Neural progenitor cell (in vitro differentiated cells): Measurements from ENCODE around the gene ATP11A. TPM values are rescaled to one million over a fixed set of nuclear protein-coding genes. Genes with fewer than 3 reads are reported as not detected.

Experiments used
- DNase-seq: peaks from one replicate; pipeline ENCODE4 v3.0.0-alpha.2; 2016; ENCODE audit warnings: low spot score
- H2AFZ ChIP-seq: fragments of 200-600 bp; sonication (generic); replicated peaks from 2 replicates; pipeline ENCODE4 v1.6.1; 2016; ENCODE audit warnings: antibody characterized with exemption
- H3F3A ChIP-seq: fragments of 200-600 bp; sonication (generic); 2 replicates; pipeline ENCODE4 v1.6.1; 2016; ENCODE audit warnings: antibody characterized with exemption, low read depth
- H3K27ac ChIP-seq: fragments of 200-600 bp; sonication (generic); 2 replicates; pipeline ENCODE4 v1.5.1; 2016; ENCODE audit warnings: mild to moderate bottlenecking
- H3K27me3 ChIP-seq: fragments of 200-600 bp; sonication (generic); 2 replicates; pipeline ENCODE4 v1.6.1; 2016; ENCODE audit warnings: mild to moderate bottlenecking, moderate library complexity
- H3K36me3 ChIP-seq: fragments of 200-600 bp; sonication (generic); 2 replicates; pipeline ENCODE4 v1.5.1; 2016
- H3K4me1 ChIP-seq: fragments of 200-600 bp; sonication (generic); 2 replicates; pipeline ENCODE4 v1.6.1; 2016; ENCODE audit warnings: mixed run types
- H3K4me2 ChIP-seq: fragments of 200-600 bp; sonication (generic); 2 replicates; pipeline ENCODE4 v1.6.1; 2016
- H3K4me3 ChIP-seq: fragments of 200-600 bp; sonication (generic); 2 replicates; pipeline ENCODE4 v1.5.1; 2016
- H3K79me2 ChIP-seq: fragments of 200-600 bp; sonication (generic); 2 replicates; pipeline ENCODE4 v1.6.1; 2016; ENCODE audit warnings: low read depth
- H3K9ac ChIP-seq: fragments of 200-600 bp; sonication (generic); 2 replicates; pipeline ENCODE4 v1.6.1; 2016
- H3K9me3 ChIP-seq: fragments of 200-600 bp; sonication (generic); 2 replicates; pipeline ENCODE4 v1.5.1; 2016; ENCODE audit warnings: low read depth
- H4K20me1 ChIP-seq: fragments of 200-600 bp; sonication (generic); 2 replicates; pipeline ENCODE4 v1.6.1; 2016; ENCODE audit warnings: low read depth
- H3K27ac Mint-ChIP-seq: 3 replicates; pipeline ENCODE4 v1.8.0; 2021; ENCODE audit warnings: mixed read lengths
- H3K27me3 Mint-ChIP-seq: 2 replicates; pipeline ENCODE4 v1.8.0; 2022; ENCODE audit warnings: low read depth, mild to moderate bottlenecking, inconsistent platforms, moderate library complexity, mixed read lengths; ENCODE audit not compliant: insufficient read depth
- H3K36me3 Mint-ChIP-seq: 3 replicates; pipeline ENCODE4 v1.8.0; 2021; ENCODE audit warnings: mixed read lengths
- H3K4me1 Mint-ChIP-seq: 3 replicates; pipeline ENCODE4 v1.8.0; 2021; ENCODE audit warnings: mixed read lengths
- H3K4me3 Mint-ChIP-seq: 3 replicates; pipeline ENCODE4 v1.8.0; 2021; ENCODE audit warnings: mild to moderate bottlenecking, moderate library complexity, mixed read lengths
- H3K9me3 Mint-ChIP-seq: 3 replicates; pipeline ENCODE4 v1.8.0; 2020; ENCODE audit warnings: mixed read lengths
- CTCF ChIP-seq: fragments of 200-600 bp; sonication (generic); IDR thresholded peaks from 2 replicates; pipeline ENCODE4 v1.5.1; 2017; ENCODE audit warnings: antibody characterized with exemption, mild to moderate bottlenecking
- EZH2 ChIP-seq: fragments of 200-600 bp; sonication (generic); IDR thresholded peaks from 2 replicates; pipeline ENCODE4 v1.6.1; 2017; ENCODE audit warnings: antibody characterized with exemption, mild to moderate bottlenecking, moderate library complexity
- EZH2phosphoT487 ChIP-seq: fragments of 200-600 bp; sonication (generic); IDR thresholded peaks from 2 replicates; pipeline ENCODE4 v1.6.1; 2017; ENCODE audit warnings: antibody characterized with exemption
- total RNA-seq: library from RNA; depleted of rRNA; stranded (reverse); fragments of >200 nt; gene quantifications from 2 replicates; pipeline ENCODE4 v1.2.3, GENCODE V29; 2015; ENCODE audit warnings: low replicate concordance

ATP11A gene
- total RNA-seq, 1 donor from 2014 or later, result 12.6 TPM

DNA sequence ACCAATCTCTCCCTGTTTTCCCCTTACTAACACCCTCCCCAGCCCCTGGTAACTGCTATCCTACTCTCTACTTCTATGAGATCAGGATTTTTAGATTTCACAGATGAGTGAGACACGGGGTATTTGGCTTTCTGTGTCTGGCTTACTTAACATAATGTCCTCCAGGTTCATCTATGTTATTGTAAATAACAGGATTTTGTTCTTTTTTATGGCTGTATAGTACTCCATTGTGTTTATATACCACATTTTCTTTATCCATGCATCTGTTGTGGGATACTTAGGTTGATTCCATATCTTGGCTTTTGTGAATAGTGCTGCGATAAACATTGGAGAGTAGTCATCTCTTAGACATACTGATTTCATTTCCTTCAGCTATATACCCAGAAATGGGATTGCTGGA, 28.5 kb upstream of the ATP11A start:
- no peaks in the 10 kb centered on the region for H3K9me3 ChIP-seq
- H2AFZ ChIP-seq, result no peak overlapping the region
- peaks cover 5% of the 10 kb centered on the region for H3F3A ChIP-seq
- no peak overlapping the region for H3K4me2 ChIP-seq
- no peak overlapping the region for H3K27ac ChIP-seq
- no peak overlapping the region for H3K9ac ChIP-seq
- peaks cover 2% of the 10 kb centered on the region for H3K27me3 Mint-ChIP-seq
- H3K9me3 Mint-ChIP-seq, result no peaks in the 10 kb centered on the region
- H3K4me3 ChIP-seq, result no peak overlapping the region
- no peak for TF ChIP-seq EZH2phosphoT487
- no peak for TF ChIP-seq EZH2
- peaks cover 9% of the 10 kb centered on the region for H3K4me1 Mint-ChIP-seq
- no peaks in the 10 kb centered on the region for H3K27me3 ChIP-seq
- DNase-seq, result no peak
- no peaks in the 10 kb centered on the region for H4K20me1 ChIP-seq
- no peak overlapping the region for H3K27ac Mint-ChIP-seq
- no peaks in the 10 kb centered on the region for H3K36me3 Mint-ChIP-seq
- H3K4me3 Mint-ChIP-seq, result no peak overlapping the region
- no peaks in the 10 kb centered on the region for H3K36me3 ChIP-seq
- no peaks in the 10 kb centered on the region for H3K79me2 ChIP-seq
- no peaks in the 10 kb centered on the region for H3K4me1 ChIP-seq

DNA sequence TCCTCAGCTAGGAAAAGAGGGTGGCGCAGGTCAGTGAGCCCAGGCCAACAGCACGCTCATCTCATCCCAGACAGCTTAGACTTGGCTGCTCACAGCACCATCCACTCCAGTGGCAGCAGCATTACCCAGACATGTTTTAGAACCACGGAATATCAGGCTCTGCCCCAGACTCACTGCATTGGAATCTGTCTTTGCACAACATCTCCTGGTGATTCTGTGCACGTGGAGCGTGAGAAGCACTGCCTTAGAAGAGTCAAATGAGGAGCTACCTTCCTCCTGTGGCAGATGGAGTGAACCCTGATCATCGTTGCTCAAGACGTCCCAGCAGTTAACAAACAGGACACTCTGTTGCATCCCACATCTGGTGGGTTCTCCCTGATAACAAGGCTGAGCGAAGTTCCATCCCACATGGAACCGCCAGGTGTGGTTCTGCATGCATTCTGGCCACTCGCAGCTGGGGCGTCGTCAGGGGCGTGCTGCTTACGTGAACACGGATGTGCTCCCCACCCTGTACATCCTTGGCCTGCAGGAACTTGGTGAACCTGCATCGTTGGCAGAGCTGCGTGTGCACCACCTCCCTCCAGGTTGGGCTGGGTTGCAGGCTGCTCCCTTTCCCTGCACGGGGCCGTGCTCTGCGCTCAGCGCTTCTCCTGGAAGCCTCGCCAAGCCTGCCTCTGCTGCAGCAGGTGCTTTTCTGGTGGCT, 25.2 kb upstream of the ATP11A start:
- Histone ChIP-seq H3K27me3 (no peaks in the 10 kb centered on the region), H3F3A (peaks cover 10% of the 10 kb centered on the region), H3K9ac (no peak overlapping the region), H3K27ac (no peak overlapping the region), H3K79me2 (no peaks in the 10 kb centered on the region), H3K9me3 (no peaks in the 10 kb centered on the region), H3K4me2 (no peak overlapping the region), H3K36me3 (no peaks in the 10 kb centered on the region), H4K20me1 (no peaks in the 10 kb centered on the region), H2AFZ (no peak overlapping the region), H3K4me3 (no peak overlapping the region), H3K4me1 (peaks cover 4% of the 10 kb centered on the region)
- H3K36me3 Mint-ChIP-seq, result no peaks in the 10 kb centered on the region
- no peak overlapping the region for H3K27ac Mint-ChIP-seq
- no peaks in the 10 kb centered on the region for H3K27me3 Mint-ChIP-seq
- TF ChIP-seq EZH2phosphoT487 (no peak), CTCF (no peak), EZH2 (no peak)
- no peak overlapping the region for H3K4me3 Mint-ChIP-seq
- peaks cover 2% of the 10 kb centered on the region for H3K4me1 Mint-ChIP-seq
- no peaks in the 10 kb centered on the region for H3K9me3 Mint-ChIP-seq
- DNase-seq, result no peak

DNA sequence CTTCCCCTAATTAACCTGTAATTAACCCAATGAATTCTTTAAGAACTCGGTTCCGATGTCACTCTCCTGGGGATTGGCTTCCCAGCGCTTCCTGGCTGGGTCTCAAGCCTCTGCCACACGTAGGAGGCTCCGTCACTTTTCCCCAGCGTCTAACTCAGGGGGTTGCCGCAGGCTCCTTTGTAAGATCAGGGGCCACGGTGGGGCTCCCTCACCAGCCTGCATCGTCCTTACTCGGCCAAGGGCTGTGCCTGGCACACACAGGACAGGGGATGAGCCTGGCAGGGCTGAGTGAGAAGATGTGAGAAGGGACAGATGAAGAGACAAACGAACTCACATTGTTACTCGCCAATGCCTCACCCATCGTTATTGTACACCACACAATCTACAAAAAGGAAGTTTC, 20.9 kb upstream of the ATP11A start:
- H3K4me1 Mint-ChIP-seq, result peaks cover 18% of the 10 kb centered on the region
- no peak overlapping the region for H3K4me3 ChIP-seq
- no peak overlapping the region for H3K27ac Mint-ChIP-seq

More for the DNA sequence above, 20.9 kb upstream of the ATP11A start:
- Mint-ChIP-seq H3K4me3 (peak overlapping the region; percentile 23), H3K9me3 (no peaks in the 10 kb centered on the region), H3K27me3 (no peaks in the 10 kb centered on the region), H3K36me3 (no peaks in the 10 kb centered on the region)
- peaks cover 10% of the 10 kb centered on the region for H3F3A ChIP-seq
- no peaks in the 10 kb centered on the region for H3K36me3 ChIP-seq
- no peak overlapping the region for H3K4me2 ChIP-seq
- TF ChIP-seq EZH2phosphoT487, result no peak
- TF ChIP-seq CTCF, result no peak
- TF ChIP-seq EZH2, result no peak
- DNase-seq, result no peak
- H3K27me3 ChIP-seq, result no peaks in the 10 kb centered on the region
- H2AFZ ChIP-seq, result peak overlapping the region; percentile 61
- H3K9ac ChIP-seq, result no peak overlapping the region
- H3K9me3 ChIP-seq, result no peaks in the 10 kb centered on the region
- H3K27ac ChIP-seq, result no peak overlapping the region
- no peaks in the 10 kb centered on the region for H3K79me2 ChIP-seq
- no peaks in the 10 kb centered on the region for H4K20me1 ChIP-seq
- peaks cover 4% of the 10 kb centered on the region for H3K4me1 ChIP-seq
